ENCODE measurements around the gene ZNF768.
A peak's percentile ranks its signal among the peaks of the same experiment; 100 is the strongest.

Gene ZNF768

GRCh38 chr16:30535106-30535776, 8.9 kb upstream of the ZNF768 start:
- Histone ChIP-seq H3K27me3 (ENCODE audit: control insufficient read depth, insufficient read depth, low read length) (no peaks in the 10 kb centered on the region), H3K36me3 (ENCODE audit: control insufficient read depth, insufficient read depth, low read length) (no peaks in the 10 kb centered on the region), H3K4me1 (ENCODE audit: control insufficient read depth, insufficient read depth, low read length) (peaks cover 32% of the 10 kb centered on the region), H3K9ac (ENCODE audit: low read length) (peak overlapping the region; percentile 97), H3K9me3 (ENCODE audit: control insufficient read depth, low read length) (no peaks in the 10 kb centered on the region), H3K4me3 (ENCODE audit: low read length) (peak overlapping the region; percentile 87)

GRCh38 chr16:30534368-30535105, 8.2 kb upstream of the ZNF768 start, which contains the start of gene ZNF747:
TSS of gene ZNF747 (minus strand) at chr16:30534858. CDS start at chr16:30534679, 179 bp downstream.
- Histone ChIP-seq H3K27me3 (ENCODE audit: control insufficient read depth, insufficient read depth, low read length) (no peaks in the 10 kb centered on the region), H3K36me3 (ENCODE audit: control insufficient read depth, insufficient read depth, low read length) (no peaks in the 10 kb centered on the region), H3K9ac (ENCODE audit: low read length) (peak within 1 kb of the TSS; percentile 97), H3K4me1 (ENCODE audit: control insufficient read depth, insufficient read depth, low read length) (peaks cover 26% of the 10 kb centered on the region), H3K9me3 (ENCODE audit: control insufficient read depth, low read length) (no peaks in the 10 kb centered on the region), H3K4me3 (ENCODE audit: low read length) (peak within 1 kb of the TSS; percentile 87)

- Histone ChIP-seq H3K4me3 (ENCODE audit: low read length) (peak overlapping the region; percentile 87), H3K4me1 (ENCODE audit: control insufficient read depth, insufficient read depth, low read length) (peaks cover 21% of the 10 kb centered on the region), H3K9ac (ENCODE audit: low read length) (peak overlapping the region; percentile 97), H3K36me3 (ENCODE audit: control insufficient read depth, insufficient read depth, low read length) (no peaks in the 10 kb centered on the region), H3K9me3 (ENCODE audit: control insufficient read depth, low read length) (no peaks in the 10 kb centered on the region), H3K27me3 (ENCODE audit: control insufficient read depth, insufficient read depth, low read length) (no peaks in the 10 kb centered on the region)
Measured at GRCh38 chr16:30533748-30534367, 7.5 kb upstream of the ZNF768 start.

- H3K27me3 ChIP-seq (ENCODE audit: control insufficient read depth, insufficient read depth, low read length) = no peaks in the 10 kb centered on the region
- H3K9ac ChIP-seq (ENCODE audit: low read length) = peak overlapping the region; percentile 97
- H3K4me3 ChIP-seq (ENCODE audit: low read length) = no peak overlapping the region
- peaks cover 27% of the 10 kb centered on the region for H3K4me1 ChIP-seq (ENCODE audit: control insufficient read depth, insufficient read depth, low read length)
- no peaks in the 10 kb centered on the region for H3K9me3 ChIP-seq (ENCODE audit: control insufficient read depth, low read length)
- H3K36me3 ChIP-seq (ENCODE audit: control insufficient read depth, insufficient read depth, low read length) = no peaks in the 10 kb centered on the region
Measured at GRCh38 chr16:30533146-30533522, 6.8 kb upstream of the ZNF768 start.

GRCh38 chr16:30532285-30533145, 6.1 kb upstream of the ZNF768 start:
- Histone ChIP-seq H3K36me3 (ENCODE audit: control insufficient read depth, insufficient read depth, low read length) (no peaks in the 10 kb centered on the region), H3K4me1 (ENCODE audit: control insufficient read depth, insufficient read depth, low read length) (peaks cover 33% of the 10 kb centered on the region), H3K4me3 (ENCODE audit: low read length) (no peak overlapping the region), H3K9ac (ENCODE audit: low read length) (peak overlapping the region; percentile 97), H3K27me3 (ENCODE audit: control insufficient read depth, insufficient read depth, low read length) (no peaks in the 10 kb centered on the region), H3K9me3 (ENCODE audit: control insufficient read depth, low read length) (no peaks in the 10 kb centered on the region)

- Histone ChIP-seq H3K9ac (ENCODE audit: low read length) (no peak overlapping the region), H3K4me3 (ENCODE audit: low read length) (no peak overlapping the region), H3K4me1 (ENCODE audit: control insufficient read depth, insufficient read depth, low read length) (peaks cover 23% of the 10 kb centered on the region), H3K27me3 (ENCODE audit: control insufficient read depth, insufficient read depth, low read length) (no peaks in the 10 kb centered on the region), H3K36me3 (ENCODE audit: control insufficient read depth, insufficient read depth, low read length) (no peaks in the 10 kb centered on the region), H3K9me3 (ENCODE audit: control insufficient read depth, low read length) (no peaks in the 10 kb centered on the region)
Measured at GRCh38 chr16:30530163-30531037, 4.0 kb upstream of the ZNF768 start.

GRCh38 chr16:30528799-30529457, 2.6 kb upstream of the ZNF768 start:
- Histone ChIP-seq H3K27me3 (ENCODE audit: control insufficient read depth, insufficient read depth, low read length) (no peaks in the 10 kb centered on the region), H3K9ac (ENCODE audit: low read length) (no peak overlapping the region), H3K36me3 (ENCODE audit: control insufficient read depth, insufficient read depth, low read length) (peaks cover 5% of the 10 kb centered on the region), H3K4me1 (ENCODE audit: control insufficient read depth, insufficient read depth, low read length) (peaks cover 21% of the 10 kb centered on the region), H3K4me3 (ENCODE audit: low read length) (no peak overlapping the region), H3K9me3 (ENCODE audit: control insufficient read depth, low read length) (no peaks in the 10 kb centered on the region)

- Histone ChIP-seq H3K27me3 (ENCODE audit: control insufficient read depth, insufficient read depth, low read length) (no peaks in the 10 kb centered on the region), H3K4me3 (ENCODE audit: low read length) (no peak overlapping the region), H3K36me3 (ENCODE audit: control insufficient read depth, insufficient read depth, low read length) (peaks cover 5% of the 10 kb centered on the region), H3K9ac (ENCODE audit: low read length) (peak overlapping the region; percentile 91), H3K9me3 (ENCODE audit: control insufficient read depth, low read length) (no peaks in the 10 kb centered on the region), H3K4me1 (ENCODE audit: control insufficient read depth, insufficient read depth, low read length) (peaks cover 15% of the 10 kb centered on the region)
Measured at GRCh38 chr16:30527635-30528178, 1.3 kb upstream of the ZNF768 start.

- H3K9me3 ChIP-seq (ENCODE audit: control insufficient read depth, low read length) = no peaks in the 10 kb centered on the region
- peaks cover 19% of the 10 kb centered on the region for H3K4me1 ChIP-seq (ENCODE audit: control insufficient read depth, insufficient read depth, low read length)
- peaks cover 5% of the 10 kb centered on the region for H3K36me3 ChIP-seq (ENCODE audit: control insufficient read depth, insufficient read depth, low read length)
Measured at GRCh38 chr16:30526823-30527634, 663 bp upstream of the ZNF768 start.

GRCh38 chr16:30525844-30526136, 576 bp downstream of the ZNF768 start:
- Histone ChIP-seq H3K27me3 (ENCODE audit: control insufficient read depth, insufficient read depth, low read length) (no peaks in the 10 kb centered on the region), H3K4me3 (ENCODE audit: low read length) (no peak overlapping the region), H3K9me3 (ENCODE audit: control insufficient read depth, low read length) (no peaks in the 10 kb centered on the region), H3K4me1 (ENCODE audit: control insufficient read depth, insufficient read depth, low read length) (peaks cover 23% of the 10 kb centered on the region), H3K36me3 (ENCODE audit: control insufficient read depth, insufficient read depth, low read length) (peaks cover 5% of the 10 kb centered on the region), H3K9ac (ENCODE audit: low read length) (peak overlapping the region; percentile 72)

More at GRCh38 chr16:30526823-30527634, 663 bp upstream of the ZNF768 start:
- Histone ChIP-seq H3K27me3 (ENCODE audit: control insufficient read depth, insufficient read depth, low read length) (no peaks in the 10 kb centered on the region), H3K9ac (ENCODE audit: low read length) (peak overlapping the region; percentile 91), H3K4me3 (ENCODE audit: low read length) (peak overlapping the region; percentile 71)

Data from mucosa of stomach (tissue), 1 donor.